Measurements from ENCODE around the gene HS3ST3B1.
A peak's percentile ranks its signal among the peaks of the same experiment; 100 is the strongest.

Gene HS3ST3B1

GRCh38 chr17:14295676-14296075 is 5.2 kb upstream of the HS3ST3B1 start:
- Histone ChIP-seq H3K4me3 (ENCODE audit: insufficient read depth, low read depth, low read length, poor library complexity, severe bottlenecking) (no peak overlapping the region), H3K27ac (ENCODE audit: insufficient read depth, low read length, poor library complexity, severe bottlenecking) (no peak overlapping the region), H3K9me3 (ENCODE audit: control insufficient read depth, low read length) (no peaks in the 10 kb centered on the region), H3K27me3 (replicated peaks; ENCODE audit: control insufficient read depth, insufficient read depth, low read length, poor library complexity, severe bottlenecking) (peaks cover 29% of the 10 kb centered on the region), H3K36me3 (ENCODE audit: control insufficient read depth, insufficient read depth, low read length) (no peaks in the 10 kb centered on the region), H3K4me1 (ENCODE audit: control insufficient read depth, insufficient read depth, low read length, poor library complexity, severe bottlenecking) (peaks cover 33% of the 10 kb centered on the region)
- no peak for DNase-seq

GRCh38 chr17:14296166-14296910 is 4.5 kb upstream of the HS3ST3B1 start:
- peaks cover 29% of the 10 kb centered on the region for H3K27me3 ChIP-seq (replicated peaks; ENCODE audit: control insufficient read depth, insufficient read depth, low read length, poor library complexity, severe bottlenecking)
- no peaks in the 10 kb centered on the region for H3K9me3 ChIP-seq (ENCODE audit: control insufficient read depth, low read length)
- H3K27ac ChIP-seq (ENCODE audit: insufficient read depth, low read length, poor library complexity, severe bottlenecking), result no peak overlapping the region
- H3K4me1 ChIP-seq (ENCODE audit: control insufficient read depth, insufficient read depth, low read length, poor library complexity, severe bottlenecking), result peaks cover 33% of the 10 kb centered on the region
- no peak for DNase-seq
- H3K36me3 ChIP-seq (ENCODE audit: control insufficient read depth, insufficient read depth, low read length), result no peaks in the 10 kb centered on the region
- H3K4me3 ChIP-seq (ENCODE audit: insufficient read depth, low read depth, low read length, poor library complexity, severe bottlenecking), result no peak overlapping the region

GRCh38 chr17:14297161-14297851 is 3.6 kb upstream of the HS3ST3B1 start:
- H3K27me3 ChIP-seq (replicated peaks; ENCODE audit: control insufficient read depth, insufficient read depth, low read length, poor library complexity, severe bottlenecking), result peaks cover 29% of the 10 kb centered on the region
- H3K4me1 ChIP-seq (ENCODE audit: control insufficient read depth, insufficient read depth, low read length, poor library complexity, severe bottlenecking), result peaks cover 33% of the 10 kb centered on the region
- peak in 1 of 3 donors; percentile 16 for DNase-seq
- no peaks in the 10 kb centered on the region for H3K36me3 ChIP-seq (ENCODE audit: control insufficient read depth, insufficient read depth, low read length)
- no peak overlapping the region for H3K27ac ChIP-seq (ENCODE audit: insufficient read depth, low read length, poor library complexity, severe bottlenecking)
- no peaks in the 10 kb centered on the region for H3K9me3 ChIP-seq (ENCODE audit: control insufficient read depth, low read length)
- peak overlapping the region; percentile 41 for H3K4me3 ChIP-seq (ENCODE audit: insufficient read depth, low read depth, low read length, poor library complexity, severe bottlenecking)

- Histone ChIP-seq H3K27ac (ENCODE audit: insufficient read depth, low read length, poor library complexity, severe bottlenecking) (no peak overlapping the region), H3K4me1 (ENCODE audit: control insufficient read depth, insufficient read depth, low read length, poor library complexity, severe bottlenecking) (peaks cover 40% of the 10 kb centered on the region), H3K4me3 (ENCODE audit: insufficient read depth, low read depth, low read length, poor library complexity, severe bottlenecking) (peak overlapping the region; percentile 17), H3K27me3 (replicated peaks; ENCODE audit: control insufficient read depth, insufficient read depth, low read length, poor library complexity, severe bottlenecking) (peaks cover 29% of the 10 kb centered on the region), H3K9me3 (ENCODE audit: control insufficient read depth, low read length) (no peaks in the 10 kb centered on the region), H3K36me3 (ENCODE audit: control insufficient read depth, insufficient read depth, low read length) (no peaks in the 10 kb centered on the region)
- DNase-seq, result no peak
These were observed 2.5 kb upstream of the HS3ST3B1 start for GRCh38 chr17:14298221-14298946.

- Histone ChIP-seq H3K9me3 (ENCODE audit: control insufficient read depth, low read length) (no peaks in the 10 kb centered on the region), H3K27me3 (replicated peaks; ENCODE audit: control insufficient read depth, insufficient read depth, low read length, poor library complexity, severe bottlenecking) (peaks cover 29% of the 10 kb centered on the region), H3K4me3 (ENCODE audit: insufficient read depth, low read depth, low read length, poor library complexity, severe bottlenecking) (peak overlapping the region; percentile 63), H3K4me1 (ENCODE audit: control insufficient read depth, insufficient read depth, low read length, poor library complexity, severe bottlenecking) (peaks cover 45% of the 10 kb centered on the region), H3K36me3 (ENCODE audit: control insufficient read depth, insufficient read depth, low read length) (no peaks in the 10 kb centered on the region), H3K27ac (ENCODE audit: insufficient read depth, low read length, poor library complexity, severe bottlenecking) (no peak overlapping the region)
- DNase-seq, result no peak
These were observed 2.0 kb upstream of the HS3ST3B1 start for GRCh38 chr17:14298947-14299279.

GRCh38 chr17:14299280-14300141 is 1.4 kb upstream of the HS3ST3B1 start:
- H3K9me3 ChIP-seq (ENCODE audit: control insufficient read depth, low read length), result no peaks in the 10 kb centered on the region
- H3K36me3 ChIP-seq (ENCODE audit: control insufficient read depth, insufficient read depth, low read length), result no peaks in the 10 kb centered on the region
- DNase-seq, result peak in 2 of 3 donors; percentile 16 to 32
- peaks cover 51% of the 10 kb centered on the region for H3K4me1 ChIP-seq (ENCODE audit: control insufficient read depth, insufficient read depth, low read length, poor library complexity, severe bottlenecking)
- no peak overlapping the region for H3K27ac ChIP-seq (ENCODE audit: insufficient read depth, low read length, poor library complexity, severe bottlenecking)
- H3K4me3 ChIP-seq (ENCODE audit: insufficient read depth, low read depth, low read length, poor library complexity, severe bottlenecking), result peak overlapping the region; percentile 63
- H3K27me3 ChIP-seq (replicated peaks; ENCODE audit: control insufficient read depth, insufficient read depth, low read length, poor library complexity, severe bottlenecking), result peaks cover 29% of the 10 kb centered on the region

- H3K27ac ChIP-seq (ENCODE audit: insufficient read depth, low read length, poor library complexity, severe bottlenecking), result peak overlapping the region; percentile 72
- peaks cover 63% of the 10 kb centered on the region for H3K4me1 ChIP-seq (ENCODE audit: control insufficient read depth, insufficient read depth, low read length, poor library complexity, severe bottlenecking)
- H3K4me3 ChIP-seq (ENCODE audit: insufficient read depth, low read depth, low read length, poor library complexity, severe bottlenecking), result peak overlapping the region; percentile 82
- no peaks in the 10 kb centered on the region for H3K36me3 ChIP-seq (ENCODE audit: control insufficient read depth, insufficient read depth, low read length)
- H3K9me3 ChIP-seq (ENCODE audit: control insufficient read depth, low read length), result no peaks in the 10 kb centered on the region
- peaks cover 23% of the 10 kb centered on the region for H3K27me3 ChIP-seq (replicated peaks; ENCODE audit: control insufficient read depth, insufficient read depth, low read length, poor library complexity, severe bottlenecking)
- DNase-seq, result peak in 1 of 3 donors; percentile 24
These were observed 604 bp downstream of the HS3ST3B1 start for GRCh38 chr17:14301279-14302090.

- DNase-seq, result peak; percentile 28 to 38 (median 33)
- peak overlapping the region; percentile 82 for H3K4me3 ChIP-seq (ENCODE audit: insufficient read depth, low read depth, low read length, poor library complexity, severe bottlenecking)
- peak overlapping the region; percentile 72 for H3K27ac ChIP-seq (ENCODE audit: insufficient read depth, low read length, poor library complexity, severe bottlenecking)
- no peaks in the 10 kb centered on the region for H3K36me3 ChIP-seq (ENCODE audit: control insufficient read depth, insufficient read depth, low read length)
- peaks cover 63% of the 10 kb centered on the region for H3K4me1 ChIP-seq (ENCODE audit: control insufficient read depth, insufficient read depth, low read length, poor library complexity, severe bottlenecking)
- no peaks in the 10 kb centered on the region for H3K9me3 ChIP-seq (ENCODE audit: control insufficient read depth, low read length)
- peaks cover 20% of the 10 kb centered on the region for H3K27me3 ChIP-seq (replicated peaks; ENCODE audit: control insufficient read depth, insufficient read depth, low read length, poor library complexity, severe bottlenecking)
These were observed 1.2 kb downstream of the HS3ST3B1 start for GRCh38 chr17:14302091-14302430.

Measured in effector memory CD4-positive, alpha-beta T cell (primary cell).